Heart left ventricle (tissue), 16 donors: Measurements from ENCODE around the gene PHF2. TPM values are rescaled to one million over a fixed set of nuclear protein-coding genes. Genes with fewer than 3 reads are reported as not detected.

ENCODE experiments used
- ATAC-seq, 4 donors: fragments of 200-7000 bp; cut with Tn5 transposase; one replicate each; pipeline ENCODE4 v1.9.1; 2020 to 2022; ENCODE audit warnings: moderate library complexity in 4 of 4, mild to moderate bottlenecking in 3 of 4, moderate number of reproducible peaks in 1 of 4
- DNase-seq, 5 donors: peaks; one replicate each; pipeline ENCODE4 v3.0.0-alpha.2; 2020
- H3K27ac ChIP-seq, 12 donors: fragments of 200-600 bp; sonication (generic) in 4 of 12; one replicate each; pipeline versions ENCODE4 v1.5.0 to v1.8.0; 2016 to 2022; ENCODE audit warnings: mild to moderate bottlenecking in 2 of 12
- H3K27me3 ChIP-seq, 9 donors: fragments of 200-600 bp; sonication (generic) in 2 of 9; one replicate each; pipeline versions ENCODE4 v1.5.1 to v1.8.0; 2016 to 2022; ENCODE audit warnings: mild to moderate bottlenecking in 3 of 9
- H3K36me3 ChIP-seq, 9 donors: fragments of 200-600 bp; sonication (generic) in 2 of 9; one replicate each; pipeline versions ENCODE4 v1.5.0 to v1.8.0; 2018 to 2022; ENCODE audit warnings: mild to moderate bottlenecking in 2 of 9
- H3K4me1 ChIP-seq, 12 donors: fragments of 200-600 bp; sonication (generic) in 4 of 12; one replicate each; pipeline versions ENCODE4 v1.5.0 to v1.8.0; 2016 to 2022; ENCODE audit warnings: mild to moderate bottlenecking in 3 of 12
- H3K4me3 ChIP-seq, 12 donors: fragments of 200-600 bp; sonication (generic) in 4 of 12; one replicate each; pipeline versions ENCODE4 v1.5.0 to v1.8.0; 2017 to 2022; ENCODE audit warnings: mild to moderate bottlenecking in 9 of 12, moderate library complexity in 4 of 12
- H3K9me3 ChIP-seq, 12 donors: fragments of 200-600 bp; sonication (generic) in 4 of 12; one replicate each; pipeline versions ENCODE4 v1.5.0 to v1.8.0; 2016 to 2022; ENCODE audit warnings: mild to moderate bottlenecking in 1 of 12
- CTCF ChIP-seq, 12 donors: fragments of 200-600 bp; sonication (generic) in 4 of 12; IDR thresholded peaks; one replicate each; pipeline versions ENCODE4 v1.5.0 to v1.8.0; 2018 to 2022; ENCODE audit warnings: antibody characterized with exemption in 12 of 12, mild to moderate bottlenecking in 5 of 12
- POLR2A ChIP-seq, 2 donors: fragments of 450-650 bp; IDR thresholded peaks; one replicate each; pipeline ENCODE4 v1.6.1; 2017; ENCODE audit warnings: antibody characterized with exemption in 2 of 2, mild to moderate bottlenecking in 2 of 2, moderate library complexity in 2 of 2
- WGBS, 4 donors: extraction: QIAGEN DNeasy Blood & Tissue Kit in 2 of 4; methylation state at CpG; one replicate each; pipeline versions ENCODE4 v1.1.5 to v1.1.7; 2013 to 2018; 5-methylcytosine and 5-hydroxymethylcytosine counted together
- intact Hi-C, 10 donors: fragments of 100-400 bp; cut with DNase I; formaldehyde crosslinking; loops; one replicate each; pipeline versions ENCODE4 v1.11.1 to v1.14.2; 2022
- polyA plus RNA-seq, 2 donors: library from polyadenylated mRNA; stranded (reverse); fragments of 200-250 nt; gene quantifications; one replicate each; pipeline ENCODE4 v1.2.3, GENCODE V29; 2013
- total RNA-seq, 9 donors: library from RNA; depleted of rRNA in 2 of 9; stranded (reverse); fragments of >200 nt in 2 of 9; fragmentation: NEBNext Ultra II Directional in 3 of 9; extraction: Animal tissue kit (Norgen Biotek cat#: 25700) in 3 of 9; gene quantifications; one replicate each; pipeline versions ENCODE4 v1.1.0 to v1.2.4, GENCODE V29; 2016 to 2023
- donor health status: ischemic (EF 13 %, LVEDD 7.1; RV severe dilation, severe dysfunction).
- donor health status: healthy with polysubstance abuse.
- donor health status: DM: no; HTN: yes; CAD: no.
- donor health status: DM: no; HTN: no; CAD: no.
- donor health status: ischemic (EF 25% LVEDD 6.9; RV normal size, moderate dysfunction).
- donor health status: ischemic (EF 25% LVEDD 5.7; RV mildly dilated, moderate dysfunction).
- donor health status: healthy.
- donor health status: DM: yes; HTN: yes; CAD: no.
- donor health status: ischemic (EF 35%, LVEDD 5.7; RV mildly dilated, moderate dysfunction).
- donor health status: nonischemic (EF 11% LVEDD 7.7; RV severe dilation, severe dysfunction).
- donor health status: DM: yes; HTN: yes; CAD: no.
- donor health status: PGD.
- donor health status: ischemic (EF 29% LVEDD 5.4; RV normal size, mild dysfunction).
- donor health status: nonischemic (EF 23%, LVEDD 6.1; RV moderate dilation, normal function).

Gene PHF2
- total and polyA plus RNA-seq, 11 donors, result 18.8 to 37.2 (median 22.1) TPM

GRCh38 chr9:93573516-93573828, 2.9 kb upstream of the PHF2 start:
- ATAC-seq (no peak), DNase-seq (no peak)
- Histone ChIP-seq H3K4me1 (peaks cover 0 to 47% (median 21%) of the 10 kb centered on the region in 12 donors), H3K36me3 (no peaks in the 10 kb centered on the region), H3K27ac (no peak overlapping the region), H3K27me3 (no peaks in the 10 kb centered on the region), H3K4me3 (no peak overlapping the region), H3K9me3 (peaks cover 0 to 10% (median 0%) of the 10 kb centered on the region in 12 donors)
- intact Hi-C loops, result loop anchor here in 1 of 10 donors (10.0 kb wide), 1 partner anchor 129 kb away; no protein-coding TSS in a partner anchor
- 88 to 97% (median 94%) methylated on average over 3 of the region's 3 CpGs for WGBS, 4 donors
- TF ChIP-seq CTCF (IDR thresholded peaks at IDR 0.05) (no peak), POLR2A (IDR thresholded peaks at IDR 0.05) (no peak)

GRCh38 chr9:93574091-93574899, 2.1 kb upstream of the PHF2 start:
- H3K27me3 ChIP-seq, result no peaks in the 10 kb centered on the region
- H3K4me1 ChIP-seq, result peaks cover 0 to 53% (median 29%) of the 10 kb centered on the region in 12 donors
- no peak for ATAC-seq
- H3K27ac ChIP-seq, result peak overlapping the region in 4 of 12 donors; percentile 88 to 96 (median 96)
- no peak for TF ChIP-seq CTCF (IDR thresholded peaks at IDR 0.05)
- TF ChIP-seq POLR2A (IDR thresholded peaks at IDR 0.05), result no peak
- intact Hi-C loops, result loop anchor here in 1 of 10 donors (10.0 kb wide), 1 partner anchor 129 kb away; no protein-coding TSS in a partner anchor
- peaks cover 0 to 10% (median 0%) of the 10 kb centered on the region in 12 donors for H3K9me3 ChIP-seq
- H3K36me3 ChIP-seq, result no peaks in the 10 kb centered on the region
- 85 to 90% (median 86%) methylated on average over 9 of the region's 9 CpGs for WGBS, 4 donors
- H3K4me3 ChIP-seq, result no peak overlapping the region
- no peak for DNase-seq

DNA sequence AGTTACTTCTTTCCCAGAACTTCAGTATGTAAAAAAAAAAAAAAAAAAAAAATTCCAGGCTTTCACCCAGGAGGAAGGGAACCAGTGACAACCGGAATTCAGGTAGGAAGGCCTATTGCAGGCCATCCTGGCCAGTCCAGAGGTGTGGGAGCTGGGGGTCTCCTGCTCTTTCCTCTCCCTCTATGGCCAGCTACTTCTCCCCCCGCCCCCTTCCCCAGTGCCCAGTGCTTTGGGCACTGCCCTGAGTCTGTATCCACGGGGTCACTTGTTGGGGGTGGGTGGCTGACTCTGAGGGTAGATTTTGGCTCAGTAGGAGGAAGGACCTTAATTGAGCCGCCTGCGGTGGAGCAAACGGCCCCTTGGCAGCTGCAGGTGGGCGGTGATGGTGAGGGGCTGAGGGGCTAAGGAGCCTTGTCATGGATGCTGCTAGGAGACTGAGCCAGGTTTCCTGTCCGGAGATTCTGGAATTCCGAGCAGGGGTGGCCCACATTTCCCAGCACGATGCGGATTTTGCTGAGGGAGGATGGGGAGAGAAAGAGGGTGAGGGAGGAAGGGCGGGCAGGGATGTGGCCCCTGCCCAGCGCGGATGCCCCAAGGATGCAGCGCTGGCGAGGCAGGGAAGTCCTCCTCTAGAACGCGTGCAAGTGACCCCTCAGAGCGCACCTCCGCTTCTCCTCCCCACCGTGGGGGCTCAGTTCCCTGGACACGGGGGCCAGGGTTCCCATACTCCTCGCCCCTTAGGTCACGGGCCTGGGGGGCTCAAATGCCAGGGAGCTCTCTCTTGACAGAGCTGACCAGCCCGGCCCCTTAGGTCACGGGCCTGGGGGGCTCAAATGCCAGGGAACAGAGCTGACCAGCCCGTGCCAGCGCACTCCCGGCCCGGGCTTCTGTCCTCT, 1.2 kb upstream of the PHF2 start:
- intact Hi-C loops, result loop anchor here in 2 of 10 donors (1.0 to 10.0 kb wide), 2 partner anchors 8 to 130 kb away; no protein-coding TSS in a partner anchor
- ATAC-seq, result peak in 3 of 4 donors; percentile 1 to 23 (median 10)
- Histone ChIP-seq H3K36me3 (no peaks in the 10 kb centered on the region), H3K4me1 (peaks cover 0 to 57% (median 37%) of the 10 kb centered on the region in 12 donors), H3K27ac (peak overlapping the region; percentile 64 to 97 (median 94)), H3K4me3 (peak overlapping the region; percentile 44 to 96 (median 86)), H3K9me3 (peaks cover 0 to 10% (median 0%) of the 10 kb centered on the region in 12 donors), H3K27me3 (no peaks in the 10 kb centered on the region)
- WGBS, 4 donors, result 20 to 29% (median 25%) methylated on average over 18 to 30 of the region's 30 CpGs
- DNase-seq, result no peak
- no peak for TF ChIP-seq CTCF (IDR thresholded peaks at IDR 0.05)
- TF ChIP-seq POLR2A (IDR thresholded peaks at IDR 0.05), result no peak
